ENCODE measurements around the gene TIFAB. TPM values are rescaled to one million over a fixed set of nuclear protein-coding genes. Genes with fewer than 3 reads are reported as not detected.

TIFAB gene
- total and polyA plus RNA-seq, 2 experiments from 2014 or later = not detected

DNA sequence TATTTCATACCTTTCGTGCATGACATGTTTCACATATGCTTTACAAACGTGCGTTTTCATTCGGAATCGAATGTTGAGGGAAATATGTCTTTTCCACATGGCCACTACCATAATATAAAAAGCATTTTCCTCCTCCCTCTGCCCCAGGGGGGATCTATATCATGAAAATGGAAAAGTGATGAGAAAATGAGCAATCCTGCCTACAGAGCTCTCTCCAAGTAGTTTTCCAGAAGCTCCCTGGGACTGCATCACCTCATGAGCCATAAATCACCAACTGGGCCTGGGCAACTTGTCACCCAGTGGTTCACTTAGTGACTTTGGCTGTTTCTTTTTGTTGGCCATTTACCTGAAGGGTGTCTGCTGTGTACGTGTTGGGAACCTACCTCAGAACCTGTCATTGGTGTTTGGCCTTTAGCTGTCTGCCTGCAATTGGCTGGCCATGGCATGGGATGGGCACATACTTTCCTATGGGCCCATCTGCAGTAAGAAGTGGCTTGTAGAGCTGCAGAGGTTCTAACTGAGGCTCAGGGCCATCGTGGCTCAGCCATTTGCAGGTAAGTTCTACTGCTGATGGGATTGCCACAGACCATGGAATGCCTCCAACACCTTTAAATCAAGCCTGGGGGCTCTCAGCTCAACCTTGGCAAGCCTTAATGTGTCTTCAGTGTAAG lies 9.5 kb upstream of the TIFAB start:
- Histone ChIP-seq H4K20me1 (replicated peaks; ENCODE audit: insufficient read depth) (no peaks in the 10 kb centered on the region), H3K27ac (ENCODE audit: low read depth) (no peak overlapping the region), H3K9me2 (ENCODE audit: insufficient read depth) (no peaks in the 10 kb centered on the region), H3K36me3 (ENCODE audit: insufficient read depth) (no peaks in the 10 kb centered on the region), H3K4me3 (no peak overlapping the region), H2AFZ (no peak overlapping the region), H3K79me2 (replicated peaks; ENCODE audit: insufficient read depth) (no peaks in the 10 kb centered on the region), H3F3A (replicated peaks; ENCODE audit: low read depth) (no peaks in the 10 kb centered on the region), H3K27me3 (ENCODE audit: insufficient read depth) (peaks cover 58% of the 10 kb centered on the region), H3K4me2 (no peak overlapping the region), H3K4me1 (ENCODE audit: insufficient read depth) (no peaks in the 10 kb centered on the region; the same call in 1 of the 2 replicates)
- ATAC-seq = no peak
- H3K4me3 Mint-ChIP-seq = no peak overlapping the region
- TF ChIP-seq STAT1 (IDR thresholded peaks at IDR 0.05; ENCODE audit: unreplicated experiment) = no peak
- TF ChIP-seq, protein P1, sequence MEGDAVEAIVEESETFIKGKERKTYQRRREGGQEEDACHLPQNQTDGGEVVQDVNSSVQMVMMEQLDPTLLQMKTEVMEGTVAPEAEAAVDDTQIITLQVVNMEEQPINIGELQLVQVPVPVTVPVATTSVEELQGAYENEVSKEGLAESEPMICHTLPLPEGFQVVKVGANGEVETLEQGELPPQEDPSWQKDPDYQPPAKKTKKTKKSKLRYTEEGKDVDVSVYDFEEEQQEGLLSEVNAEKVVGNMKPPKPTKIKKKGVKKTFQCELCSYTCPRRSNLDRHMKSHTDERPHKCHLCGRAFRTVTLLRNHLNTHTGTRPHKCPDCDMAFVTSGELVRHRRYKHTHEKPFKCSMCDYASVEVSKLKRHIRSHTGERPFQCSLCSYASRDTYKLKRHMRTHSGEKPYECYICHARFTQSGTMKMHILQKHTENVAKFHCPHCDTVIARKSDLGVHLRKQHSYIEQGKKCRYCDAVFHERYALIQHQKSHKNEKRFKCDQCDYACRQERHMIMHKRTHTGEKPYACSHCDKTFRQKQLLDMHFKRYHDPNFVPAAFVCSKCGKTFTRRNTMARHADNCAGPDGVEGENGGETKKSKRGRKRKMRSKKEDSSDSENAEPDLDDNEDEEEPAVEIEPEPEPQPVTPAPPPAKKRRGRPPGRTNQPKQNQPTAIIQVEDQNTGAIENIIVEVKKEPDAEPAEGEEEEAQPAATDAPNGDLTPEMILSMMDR (conservative IDR thresholded peaks at IDR 0.05; ENCODE audit: low read depth in 2 of 2) = no peak
- no peak for TF ChIP-seq CREB1 (CRISPR knock-in tag; IDR thresholded peaks at IDR 0.05; ENCODE audit: low read depth)
- no peak for TF ChIP-seq JUNB (IDR thresholded peaks at IDR 0.05; ENCODE audit: unreplicated experiment)
- TF ChIP-seq EZH2 (IDR thresholded peaks at IDR 0.05; ENCODE audit: low read depth, unreplicated experiment) = no peak
- TF ChIP-seq, protein P2, sequence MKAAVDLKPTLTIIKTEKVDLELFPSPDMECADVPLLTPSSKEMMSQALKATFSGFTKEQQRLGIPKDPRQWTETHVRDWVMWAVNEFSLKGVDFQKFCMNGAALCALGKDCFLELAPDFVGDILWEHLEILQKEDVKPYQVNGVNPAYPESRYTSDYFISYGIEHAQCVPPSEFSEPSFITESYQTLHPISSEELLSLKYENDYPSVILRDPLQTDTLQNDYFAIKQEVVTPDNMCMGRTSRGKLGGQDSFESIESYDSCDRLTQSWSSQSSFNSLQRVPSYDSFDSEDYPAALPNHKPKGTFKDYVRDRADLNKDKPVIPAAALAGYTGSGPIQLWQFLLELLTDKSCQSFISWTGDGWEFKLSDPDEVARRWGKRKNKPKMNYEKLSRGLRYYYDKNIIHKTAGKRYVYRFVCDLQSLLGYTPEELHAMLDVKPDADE (IDR thresholded peaks at IDR 0.05) = no peak
- TF ChIP-seq POLR2AphosphoS5 (IDR thresholded peaks at IDR 0.05; ENCODE audit: low read depth) = no peak
- TF ChIP-seq REST (IDR thresholded peaks at IDR 0.05; ENCODE audit: unreplicated experiment) = no peak
- peaks cover 10% of the 10 kb centered on the region for H3K4me1 Mint-ChIP-seq
- H3K9me3 Mint-ChIP-seq = no peaks in the 10 kb centered on the region
- H3K27ac Mint-ChIP-seq = no peak overlapping the region
- H3K27me3 Mint-ChIP-seq (ENCODE audit: insufficient read depth, low read depth, poor library complexity) = peaks cover 56% of the 10 kb centered on the region
- no peak for DNase-seq (ENCODE audit: low spot score)
- no peaks in the 10 kb centered on the region for H3K36me3 Mint-ChIP-seq (ENCODE audit: low read depth)

Data from GM23338 (cell line).